Esophagus squamous epithelium (tissue), 4 donors: ENCODE measurements around the gene UBE3B.

Experiments
- POLR2A ChIP-seq, 4 donors: fragments of 450-650 bp; IDR thresholded peaks; one replicate each; pipeline ENCODE4 v1.6.1; 2017; ENCODE audit warnings: antibody characterized with exemption in 4 of 4, mild to moderate bottlenecking in 4 of 4, moderate library complexity in 3 of 4
- TF ChIP-seq, protein P1 (sequence below), 6 experiments: fragments of 450-650 bp in 4 of 6; fragments of 200-600 bp in 2 of 6; sonication (generic) in 2 of 6; IDR thresholded peaks; one replicate each; pipeline ENCODE4 v1.5.1; 2016 to 2019; ENCODE audit warnings: antibody characterized with exemption in 6 of 6, mild to moderate bottlenecking in 4 of 6, moderate library complexity in 4 of 6

- no peak for TF ChIP-seq POLR2A (IDR thresholded peaks at IDR 0.05)
- TF ChIP-seq, protein P1, sequence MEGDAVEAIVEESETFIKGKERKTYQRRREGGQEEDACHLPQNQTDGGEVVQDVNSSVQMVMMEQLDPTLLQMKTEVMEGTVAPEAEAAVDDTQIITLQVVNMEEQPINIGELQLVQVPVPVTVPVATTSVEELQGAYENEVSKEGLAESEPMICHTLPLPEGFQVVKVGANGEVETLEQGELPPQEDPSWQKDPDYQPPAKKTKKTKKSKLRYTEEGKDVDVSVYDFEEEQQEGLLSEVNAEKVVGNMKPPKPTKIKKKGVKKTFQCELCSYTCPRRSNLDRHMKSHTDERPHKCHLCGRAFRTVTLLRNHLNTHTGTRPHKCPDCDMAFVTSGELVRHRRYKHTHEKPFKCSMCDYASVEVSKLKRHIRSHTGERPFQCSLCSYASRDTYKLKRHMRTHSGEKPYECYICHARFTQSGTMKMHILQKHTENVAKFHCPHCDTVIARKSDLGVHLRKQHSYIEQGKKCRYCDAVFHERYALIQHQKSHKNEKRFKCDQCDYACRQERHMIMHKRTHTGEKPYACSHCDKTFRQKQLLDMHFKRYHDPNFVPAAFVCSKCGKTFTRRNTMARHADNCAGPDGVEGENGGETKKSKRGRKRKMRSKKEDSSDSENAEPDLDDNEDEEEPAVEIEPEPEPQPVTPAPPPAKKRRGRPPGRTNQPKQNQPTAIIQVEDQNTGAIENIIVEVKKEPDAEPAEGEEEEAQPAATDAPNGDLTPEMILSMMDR (IDR thresholded peaks at IDR 0.05) = no peak
Observed at GRCh38 chr12:109566424-109566823, 89.0 kb downstream of the UBE3B start.
